ENCODE results near the gene CACNB4.
A peak's percentile ranks its signal among the peaks of the same experiment; 100 is the strongest.

The CACNB4 gene

GRCh38 chr2:151914989-151915628 lies 183.7 kb downstream of the CACNB4 start:
- no CpG with 5 or more reads among the region's 12 CpGs for WGBS (ENCODE audit: extremely low coverage, insufficient coverage, insufficient read length)
- H2BK12ac ChIP-seq (ENCODE audit: low read length) = no peak overlapping the region

GRCh38 chr2:151908204-151908882 lies 190.5 kb downstream of the CACNB4 start:
- no peaks in the 10 kb centered on the region for H3K4me1 ChIP-seq (ENCODE audit: control insufficient read depth in 1 of 2, insufficient read depth in 2 of 2, low read length in 2 of 2)
- H3K4me3 ChIP-seq (ENCODE audit: low read depth, low read length) = no peak overlapping the region
- H4K12ac ChIP-seq (ENCODE audit: low read depth, low read length) = no peak overlapping the region
- no peaks in the 10 kb centered on the region for H3K79me2 ChIP-seq (ENCODE audit: control insufficient read depth, insufficient read depth, low read length, poor library complexity)
- no peak overlapping the region for H2BK5ac ChIP-seq (ENCODE audit: low read depth, low read length, poor library complexity)
- no peaks in the 10 kb centered on the region for H3K9me3 ChIP-seq (ENCODE audit: insufficient read depth, low read depth, low read length)
- no peaks in the 10 kb centered on the region for H3K79me1 ChIP-seq (ENCODE audit: low read length)
- no peak overlapping the region for H2BK12ac ChIP-seq (ENCODE audit: low read length)
- no peak overlapping the region for H3K27ac ChIP-seq (ENCODE audit: low read depth, low read length)
- no peaks in the 10 kb centered on the region for H3K36me3 ChIP-seq (ENCODE audit: control insufficient read depth in 1 of 2, insufficient read depth in 2 of 2, low read length in 2 of 2)
- no peak overlapping the region for H4K91ac ChIP-seq (ENCODE audit: low read depth, low read length)
- no peaks in the 10 kb centered on the region for H3K27me3 ChIP-seq (ENCODE audit: insufficient read depth, low read length)
- no peak overlapping the region for H3K9ac ChIP-seq (ENCODE audit: low read length)
- no peak overlapping the region for H2BK120ac ChIP-seq (ENCODE audit: insufficient read depth, low read length, poor library complexity)
- no peak overlapping the region for H2AFZ ChIP-seq (ENCODE audit: insufficient read depth, low read length, poor library complexity)
- DNase-seq = peak; percentile 83 to 92
- H4K8ac ChIP-seq (ENCODE audit: low read depth, low read length) = no peak overlapping the region
- no peak overlapping the region for H3K14ac ChIP-seq (ENCODE audit: low read length)
- H3K23ac ChIP-seq (ENCODE audit: low read length) = no peak overlapping the region
- H2AK5ac ChIP-seq (ENCODE audit: low read length) = no peak overlapping the region
- H3K18ac ChIP-seq (ENCODE audit: low read length) = no peak overlapping the region
- no peak overlapping the region for H3K4me2 ChIP-seq (ENCODE audit: low read length)
- no peak overlapping the region for H3K4ac ChIP-seq (ENCODE audit: low read depth, low read length)
- no CpG with 5 or more reads among the region's 2 CpGs for WGBS (ENCODE audit: extremely low coverage, insufficient coverage, insufficient read length)

More at GRCh38 chr2:151914989-151915628, 183.7 kb downstream of the CACNB4 start:
- H3K27ac ChIP-seq (ENCODE audit: low read depth, low read length) = peak overlapping the region; percentile 21
- no peak overlapping the region for H2AFZ ChIP-seq (ENCODE audit: insufficient read depth, low read length, poor library complexity)
- peak overlapping the region; percentile 39 for H2BK5ac ChIP-seq (ENCODE audit: low read depth, low read length, poor library complexity)
- H4K91ac ChIP-seq (ENCODE audit: low read depth, low read length) = peak overlapping the region; percentile 55
- no peak overlapping the region for H3K9ac ChIP-seq (ENCODE audit: low read length)
- peak overlapping the region; percentile 24 for H2BK120ac ChIP-seq (ENCODE audit: insufficient read depth, low read length, poor library complexity)
- no peak overlapping the region for H3K18ac ChIP-seq (ENCODE audit: low read length)
- H4K8ac ChIP-seq (ENCODE audit: low read depth, low read length) = no peak overlapping the region
- no peak overlapping the region for H3K23ac ChIP-seq (ENCODE audit: low read length)
- H3K4me1 ChIP-seq (ENCODE audit: control insufficient read depth in 1 of 2, insufficient read depth in 2 of 2, low read length in 2 of 2) = peaks cover 2 to 5% of the 10 kb centered on the region in 2 experiments
- peaks cover 2% of the 10 kb centered on the region for H3K79me1 ChIP-seq (ENCODE audit: low read length)
- no peak overlapping the region for H3K4me2 ChIP-seq (ENCODE audit: low read length)
- H4K12ac ChIP-seq (ENCODE audit: low read depth, low read length) = no peak overlapping the region
- no peak overlapping the region for H3K14ac ChIP-seq (ENCODE audit: low read length)
- no peak overlapping the region for H3K4me3 ChIP-seq (ENCODE audit: low read depth, low read length)
- H3K27me3 ChIP-seq (ENCODE audit: insufficient read depth, low read length) = no peaks in the 10 kb centered on the region
- H2AK5ac ChIP-seq (ENCODE audit: low read length) = peak overlapping the region; percentile 19
- H3K9me3 ChIP-seq (ENCODE audit: insufficient read depth, low read depth, low read length) = no peaks in the 10 kb centered on the region
- peak in 1 of 2 donors; percentile 4 for DNase-seq
- H3K79me2 ChIP-seq (ENCODE audit: control insufficient read depth, insufficient read depth, low read length, poor library complexity) = peaks cover 3% of the 10 kb centered on the region
- no peaks in the 10 kb centered on the region for H3K36me3 ChIP-seq (ENCODE audit: control insufficient read depth in 1 of 2, insufficient read depth in 2 of 2, low read length in 2 of 2)
- peak overlapping the region; percentile 27 for H3K4ac ChIP-seq (ENCODE audit: low read depth, low read length)

- H2BK5ac ChIP-seq (ENCODE audit: low read depth, low read length, poor library complexity) = no peak overlapping the region
- no peak overlapping the region for H2BK120ac ChIP-seq (ENCODE audit: insufficient read depth, low read length, poor library complexity)
- no peak for DNase-seq
- H3K79me2 ChIP-seq (ENCODE audit: control insufficient read depth, insufficient read depth, low read length, poor library complexity) = no peaks in the 10 kb centered on the region
- H3K18ac ChIP-seq (ENCODE audit: low read length) = no peak overlapping the region
- no peak overlapping the region for H3K4me2 ChIP-seq (ENCODE audit: low read length)
- H3K9me3 ChIP-seq (ENCODE audit: insufficient read depth, low read depth, low read length) = no peaks in the 10 kb centered on the region
- H4K91ac ChIP-seq (ENCODE audit: low read depth, low read length) = no peak overlapping the region
- no peak overlapping the region for H3K9ac ChIP-seq (ENCODE audit: low read length)
- no CpG with 5 or more reads among the region's 6 CpGs for WGBS (ENCODE audit: extremely low coverage, insufficient coverage, insufficient read length)
- H4K12ac ChIP-seq (ENCODE audit: low read depth, low read length) = no peak overlapping the region
- H2AFZ ChIP-seq (ENCODE audit: insufficient read depth, low read length, poor library complexity) = no peak overlapping the region
- H4K8ac ChIP-seq (ENCODE audit: low read depth, low read length) = no peak overlapping the region
- H3K23ac ChIP-seq (ENCODE audit: low read length) = no peak overlapping the region
- H3K4me3 ChIP-seq (ENCODE audit: low read depth, low read length) = no peak overlapping the region
- H3K79me1 ChIP-seq (ENCODE audit: low read length) = no peaks in the 10 kb centered on the region
- H3K14ac ChIP-seq (ENCODE audit: low read length) = no peak overlapping the region
- H2BK12ac ChIP-seq (ENCODE audit: low read length) = no peak overlapping the region
- H2AK5ac ChIP-seq (ENCODE audit: low read length) = no peak overlapping the region
- H3K27me3 ChIP-seq (ENCODE audit: insufficient read depth, low read length) = no peaks in the 10 kb centered on the region
- H3K4ac ChIP-seq (ENCODE audit: low read depth, low read length) = no peak overlapping the region
- H3K4me1 ChIP-seq (ENCODE audit: control insufficient read depth in 1 of 2, insufficient read depth in 2 of 2, low read length in 2 of 2) = no peaks in the 10 kb centered on the region
- H3K36me3 ChIP-seq (ENCODE audit: control insufficient read depth in 1 of 2, insufficient read depth in 2 of 2, low read length in 2 of 2) = no peaks in the 10 kb centered on the region
- no peak overlapping the region for H3K27ac ChIP-seq (ENCODE audit: low read depth, low read length)
Observed at GRCh38 chr2:151907286-151908203, 191.3 kb downstream of the CACNB4 start.

- no peak overlapping the region for H3K4me2 ChIP-seq (ENCODE audit: low read length)
- no peak overlapping the region for H4K91ac ChIP-seq (ENCODE audit: low read depth, low read length)
- no peak overlapping the region for H2BK5ac ChIP-seq (ENCODE audit: low read depth, low read length, poor library complexity)
- no peak overlapping the region for H3K18ac ChIP-seq (ENCODE audit: low read length)
- no peaks in the 10 kb centered on the region for H3K4me1 ChIP-seq (ENCODE audit: control insufficient read depth in 1 of 2, insufficient read depth in 2 of 2, low read length in 2 of 2)
- H3K9ac ChIP-seq (ENCODE audit: low read length) = no peak overlapping the region
- H3K36me3 ChIP-seq (ENCODE audit: control insufficient read depth in 1 of 2, insufficient read depth in 2 of 2, low read length in 2 of 2) = no peaks in the 10 kb centered on the region
- H3K14ac ChIP-seq (ENCODE audit: low read length) = no peak overlapping the region
- H4K8ac ChIP-seq (ENCODE audit: low read depth, low read length) = no peak overlapping the region
- WGBS (ENCODE audit: extremely low coverage, insufficient coverage, insufficient read length) = no CpG with 5 or more reads among the region's 2 CpGs
- H3K27ac ChIP-seq (ENCODE audit: low read depth, low read length) = no peak overlapping the region
- no peak overlapping the region for H2BK12ac ChIP-seq (ENCODE audit: low read length)
- H3K4ac ChIP-seq (ENCODE audit: low read depth, low read length) = no peak overlapping the region
- H3K79me1 ChIP-seq (ENCODE audit: low read length) = no peaks in the 10 kb centered on the region
- no peak for DNase-seq
- H2AFZ ChIP-seq (ENCODE audit: insufficient read depth, low read length, poor library complexity) = no peak overlapping the region
- H2AK5ac ChIP-seq (ENCODE audit: low read length) = no peak overlapping the region
- H2BK120ac ChIP-seq (ENCODE audit: insufficient read depth, low read length, poor library complexity) = no peak overlapping the region
- H3K27me3 ChIP-seq (ENCODE audit: insufficient read depth, low read length) = no peaks in the 10 kb centered on the region
- no peak overlapping the region for H4K12ac ChIP-seq (ENCODE audit: low read depth, low read length)
- H3K23ac ChIP-seq (ENCODE audit: low read length) = no peak overlapping the region
- no peaks in the 10 kb centered on the region for H3K79me2 ChIP-seq (ENCODE audit: control insufficient read depth, insufficient read depth, low read length, poor library complexity)
- no peaks in the 10 kb centered on the region for H3K9me3 ChIP-seq (ENCODE audit: insufficient read depth, low read depth, low read length)
- no peak overlapping the region for H3K4me3 ChIP-seq (ENCODE audit: low read depth, low read length)
Observed at GRCh38 chr2:151906633-151906998, 192.2 kb downstream of the CACNB4 start.
